Ascending aorta (tissue), 2 donors: Measurements from ENCODE around the gene BCAP31. TPM values are rescaled to one million over a fixed set of nuclear protein-coding genes. Genes with fewer than 3 reads are reported as not detected.
A peak's percentile ranks its signal among the peaks of the same experiment; 100 is the strongest.

ENCODE experiments used
- DNase-seq, 2 donors: peaks; one replicate each; pipeline ENCODE4 v3.0.0-alpha.2; 2019; ENCODE audit warnings: low spot score in 2 of 2
- H3K27ac ChIP-seq, 2 donors: fragments of 200-600 bp; sonication (generic); one replicate each; pipeline ENCODE4 v1.5.1; 2016 to 2017; ENCODE audit warnings: mild to moderate bottlenecking in 1 of 2
- H3K27me3 ChIP-seq: fragments of 200-600 bp; sonication (generic); one replicate; pipeline ENCODE4 v1.5.1; 2017
- H3K36me3 ChIP-seq, 2 donors: fragments of 200-600 bp; sonication (generic); one replicate each; pipeline ENCODE4 v1.5.1; 2016
- H3K4me1 ChIP-seq, 2 donors: fragments of 200-600 bp; sonication (generic); one replicate each; pipeline ENCODE4 v1.5.1; 2016 to 2017; ENCODE audit warnings: mild to moderate bottlenecking in 1 of 2
- H3K4me3 ChIP-seq, 2 donors: fragments of 200-600 bp; sonication (generic); one replicate each; pipeline ENCODE4 v1.5.1; 2016 to 2017; ENCODE audit warnings: mild to moderate bottlenecking in 1 of 2
- H3K9me3 ChIP-seq, 2 donors: fragments of 200-600 bp; sonication (generic); one replicate each; pipeline ENCODE4 v1.5.1; 2016
- CTCF ChIP-seq, 3 experiments: fragments of 200-600 bp in 2 of 3; fragments of 450-650 bp in 1 of 3; sonication (generic) in 2 of 3; IDR thresholded peaks; one replicate each; pipeline ENCODE4 v1.5.1; 2016 to 2019; ENCODE audit warnings: antibody characterized with exemption in 3 of 3, mild to moderate bottlenecking in 1 of 3, moderate library complexity in 1 of 3
- intact Hi-C: fragments of 100-400 bp; cut with DNase I; formaldehyde crosslinking; loops from one replicate; pipeline ENCODE4 v1.15.1; 2023
- total RNA-seq: library from RNA; depleted of rRNA; stranded (reverse); fragments of >200 nt; gene quantifications from one replicate; pipeline ENCODE4 v1.1.0, GENCODE V29; 2016

The BCAP31 gene
- total RNA-seq, 1 donor from 2014 or later, result 63.0 TPM

DNA sequence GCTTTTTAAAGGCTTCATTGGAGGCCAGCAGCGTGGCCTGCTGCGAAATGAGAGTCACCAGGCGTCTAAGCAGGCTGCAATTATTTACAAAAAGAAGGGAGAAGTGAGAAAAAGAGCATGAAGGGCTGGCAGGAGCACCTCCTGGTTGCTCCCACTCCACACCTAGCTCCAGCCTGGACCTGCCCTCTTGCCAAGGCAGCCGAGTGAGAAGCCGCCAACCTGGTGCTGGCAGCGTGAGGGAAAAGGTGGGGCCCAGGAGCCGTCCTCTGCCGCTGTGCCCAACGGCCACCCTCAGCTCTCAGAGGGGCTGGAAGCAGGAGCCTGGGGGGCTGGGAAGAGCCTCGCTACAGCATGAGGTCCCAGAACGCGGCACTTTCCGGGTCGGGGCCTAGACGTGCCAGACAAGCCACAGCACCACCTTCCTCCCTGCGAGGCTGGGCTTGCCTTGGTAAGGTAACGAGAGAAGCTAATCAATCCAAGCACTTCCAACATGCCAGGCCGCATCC, 20.1 kb downstream of the BCAP31 start:
- no peaks in the 10 kb centered on the region for H3K4me1 ChIP-seq
- no peaks in the 10 kb centered on the region for H3K9me3 ChIP-seq
- DNase-seq, result no peak
- H3K27ac ChIP-seq, result no peak overlapping the region
- H3K36me3 ChIP-seq, result peaks cover 9 to 13% of the 10 kb centered on the region in 2 donors
- H3K4me3 ChIP-seq, result no peak overlapping the region
- intact Hi-C loops, result no loop called here
- TF ChIP-seq CTCF (IDR thresholded peaks at IDR 0.05), result no peak
- no peaks in the 10 kb centered on the region for H3K27me3 ChIP-seq

DNA sequence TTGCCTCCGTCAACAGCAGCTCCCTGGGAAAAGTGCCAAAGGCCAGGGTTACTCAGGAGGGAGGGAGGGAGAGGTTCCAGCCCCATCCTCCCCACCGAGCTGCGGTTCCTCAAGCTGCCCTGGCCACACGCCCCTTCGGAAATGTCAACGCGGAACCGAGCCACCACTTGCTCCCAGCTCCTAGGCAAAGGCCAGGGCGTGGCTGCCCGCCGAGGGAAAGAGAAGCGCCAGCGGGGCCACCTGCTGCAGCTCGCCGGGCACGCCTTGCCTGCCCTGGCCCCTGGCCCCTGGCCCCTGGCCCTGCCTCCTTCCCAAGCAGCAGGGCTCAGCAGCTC, 21.2 kb downstream of the BCAP31 start:
- DNase-seq, result no peak
- Histone ChIP-seq H3K9me3 (no peaks in the 10 kb centered on the region), H3K4me3 (no peak overlapping the region), H3K36me3 (peaks cover 9 to 13% of the 10 kb centered on the region in 2 donors), H3K4me1 (no peaks in the 10 kb centered on the region), H3K27me3 (no peaks in the 10 kb centered on the region), H3K27ac (no peak overlapping the region)
- TF ChIP-seq CTCF (IDR thresholded peaks at IDR 0.05), result no peak
- intact Hi-C loops, result no loop called here

DNA sequence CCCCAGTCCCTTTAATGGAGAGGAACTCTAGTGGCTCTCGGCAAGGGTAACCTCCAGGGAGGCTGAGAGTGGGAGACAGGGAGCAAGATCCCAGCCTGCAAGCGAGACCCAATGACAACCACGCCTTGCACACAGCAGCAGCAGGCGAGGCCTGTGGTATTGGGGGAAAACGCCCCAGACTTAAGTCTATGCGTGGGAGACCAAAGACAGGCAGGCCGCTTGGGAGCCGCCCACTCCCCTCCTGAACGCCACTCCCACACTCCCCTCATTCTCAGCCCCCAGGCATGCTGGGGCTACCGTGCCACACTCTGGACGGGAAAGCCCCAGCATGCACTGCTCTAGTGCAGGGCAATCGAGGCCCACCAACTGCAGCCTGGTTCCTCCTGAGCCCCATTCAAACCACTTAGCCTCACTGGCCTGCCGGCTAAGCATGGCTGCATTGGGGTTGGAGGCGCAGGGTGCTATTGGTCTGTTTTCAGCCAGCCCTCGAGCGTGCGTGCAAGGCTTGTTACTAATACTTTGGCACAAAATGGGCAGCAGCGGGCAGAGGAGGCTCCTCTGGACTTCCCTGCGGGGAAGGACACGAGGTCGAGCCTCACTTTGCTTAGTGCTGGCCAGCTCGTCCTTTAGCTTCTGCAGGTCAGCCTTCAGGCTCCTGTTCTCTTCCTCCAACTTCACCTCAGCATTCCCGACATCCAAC, 21.7 kb downstream of the BCAP31 start:
- Histone ChIP-seq H3K27me3 (no peaks in the 10 kb centered on the region), H3K4me3 (no peak overlapping the region), H3K36me3 (peaks cover 9 to 14% of the 10 kb centered on the region in 2 donors), H3K27ac (no peak overlapping the region), H3K9me3 (no peaks in the 10 kb centered on the region), H3K4me1 (no peaks in the 10 kb centered on the region)
- no peak for DNase-seq
- no peak for TF ChIP-seq CTCF (IDR thresholded peaks at IDR 0.05)
- intact Hi-C loops, result no loop called here

GRCh38 chrX:153701706-153702105, 22.5 kb downstream of the BCAP31 start:
- H3K9me3 ChIP-seq, result no peaks in the 10 kb centered on the region
- H3K27me3 ChIP-seq, result no peaks in the 10 kb centered on the region
- intact Hi-C loops, result no loop called here
- no peak for DNase-seq
- H3K27ac ChIP-seq, result no peak overlapping the region
- H3K36me3 ChIP-seq, result peaks cover 14 to 17% of the 10 kb centered on the region in 2 donors
- no peaks in the 10 kb centered on the region for H3K4me1 ChIP-seq
- TF ChIP-seq CTCF (IDR thresholded peaks at IDR 0.05), result no peak
- no peak overlapping the region for H3K4me3 ChIP-seq

DNA sequence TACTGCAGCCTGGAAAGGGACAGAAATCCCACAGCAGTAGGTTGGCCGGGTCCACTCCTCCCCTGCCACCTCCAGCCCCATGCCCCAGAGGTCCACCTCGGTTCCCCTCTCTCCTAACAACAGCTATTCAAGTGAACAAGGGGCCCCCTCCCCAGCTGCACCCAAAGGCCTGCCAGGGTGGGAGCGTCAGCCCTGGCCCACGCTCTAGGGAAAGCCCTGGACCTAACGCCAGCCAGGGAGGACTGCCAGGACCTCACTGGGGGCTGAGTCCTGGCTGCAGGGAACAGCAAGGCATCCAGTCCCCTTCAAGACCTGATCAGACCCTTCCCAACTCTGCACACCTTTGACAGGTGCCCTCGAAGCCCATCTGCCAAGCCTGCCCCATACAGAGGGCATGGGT, 23.2 kb downstream of the BCAP31 start:
- no peaks in the 10 kb centered on the region for H3K27me3 ChIP-seq
- peaks cover 14 to 17% of the 10 kb centered on the region in 2 donors for H3K36me3 ChIP-seq
- no peak for DNase-seq
- no peak overlapping the region for H3K4me3 ChIP-seq
- TF ChIP-seq CTCF (IDR thresholded peaks at IDR 0.05), result no peak
- peak overlapping the region in 1 of 2 donors; percentile 11 for H3K27ac ChIP-seq
- intact Hi-C loops, result no loop called here
- no peaks in the 10 kb centered on the region for H3K4me1 ChIP-seq
- H3K9me3 ChIP-seq, result no peaks in the 10 kb centered on the region
